ENCODE measurements around the gene ASB2.

GRCh38 chr14:93950948-93951634 is 25.3 kb downstream of the ASB2 start:
- TF ChIP-seq USF2 (IDR thresholded peaks at IDR 0.05; ENCODE audit: low read length) (no peak), CTCF (IDR thresholded peaks at IDR 0.05; ENCODE audit: control extremely low read depth in 1 of 3, insufficient read depth in 1 of 3, low read depth in 1 of 3, low read length in 3 of 3) (no peak), ATF2 (IDR thresholded peaks at IDR 0.05; ENCODE audit: low read length) (no peak), POLR2A (IDR thresholded peaks at IDR 0.05; ENCODE audit: control extremely low read depth in 1 of 2, low read depth in 2 of 2, low read length in 2 of 2) (no peak), POLR2AphosphoS5 (IDR thresholded peaks at IDR 0.05; ENCODE audit: low read depth, low read length) (no peak), CHD2 (IDR thresholded peaks at IDR 0.05; ENCODE audit: low read length) (no peak), SIRT6 (IDR thresholded peaks at IDR 0.05; ENCODE audit: low read length) (no peak), BCL11A (IDR thresholded peaks at IDR 0.05; ENCODE audit: low read depth in 2 of 2, low read length in 2 of 2) (no peak), RNF2 (IDR thresholded peaks at IDR 0.05; ENCODE audit: borderline replicate concordance, low read depth, low read length, missing control alignments, poor library complexity, severe bottlenecking) (no peak)
